ENCODE measurements around the gene MDH1B. TPM values are rescaled to one million over a fixed set of nuclear protein-coding genes. Genes with fewer than 3 reads are reported as not detected.
"Not testable (repeated sequence)": the region's sequence is repeated elsewhere in the genome, so short reads cannot be mapped to it uniquely, and the experiment has no call there.

MDH1B gene
- total RNA-seq, 5 donors from 2014 or later (not counting 1 experiment from before 2014, with no cell fraction given) = 0.20 to 0.41 (median 0.34) TPM; not detected in 1

DNA sequence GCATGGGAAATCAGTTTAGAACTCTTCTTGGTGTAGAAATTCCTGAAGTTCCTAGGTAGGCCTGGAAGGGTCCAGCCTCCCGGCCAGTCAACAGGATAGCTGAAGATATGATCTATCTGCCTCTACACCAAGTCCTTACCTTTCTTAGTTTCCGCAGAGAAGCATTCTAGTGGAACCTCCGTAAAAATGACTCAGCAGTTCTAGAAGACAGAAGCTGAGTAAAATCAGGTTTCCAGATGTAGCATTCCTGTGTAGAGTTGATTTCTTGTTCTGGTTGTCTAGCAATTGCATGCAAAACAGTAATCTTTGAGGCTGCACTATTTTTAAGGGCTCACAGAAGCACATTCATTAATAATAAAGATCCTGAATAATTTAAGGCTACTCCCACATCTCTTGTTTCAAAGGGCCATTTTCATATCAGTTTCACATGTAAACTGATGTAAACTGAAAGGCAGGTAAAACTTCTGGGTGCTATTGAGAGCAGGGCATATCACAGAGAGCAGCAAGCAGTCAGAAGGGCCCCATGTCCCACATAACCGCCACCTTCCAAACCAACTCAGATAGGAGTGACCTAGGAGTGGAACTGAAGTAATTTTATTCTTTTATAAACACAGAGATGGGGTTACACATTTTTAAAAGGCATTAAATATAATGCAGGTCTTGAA lies 43.7 kb downstream of the MDH1B start:
- no peak for DNase-seq
- Histone ChIP-seq H3K27ac (ENCODE audit: low read length) (no peak overlapping the region), H3K4me1 (ENCODE audit: control insufficient read depth in 1 of 2, extremely low read depth in 1 of 2, insufficient read depth in 2 of 2, low read length in 2 of 2) (no peaks in the 10 kb centered on the region), H3K9me3 (no peaks in the 10 kb centered on the region), H3K4me3 (ENCODE audit: control insufficient read depth in 1 of 2, extremely low read depth in 1 of 2, low read length in 1 of 2) (no peak overlapping the region), H3K36me3 (ENCODE audit: control insufficient read depth in 2 of 2, extremely low read depth in 1 of 2, insufficient read depth in 1 of 2, low read length in 1 of 2) (no peaks in the 10 kb centered on the region), H3K27me3 (replicated peaks in 1 of 2; ENCODE audit: control insufficient read depth in 2 of 2, extremely low read depth in 1 of 2, insufficient read depth in 2 of 2, low read length in 1 of 2) (peaks cover 0 to 3% of the 10 kb centered on the region in 2 experiments)
- POLR2A ChIA-PET = no interaction called here
- Mint-ChIP-seq H3K4me3 (no peak overlapping the region), H3K27ac (no peak overlapping the region), H3K36me3 (no peaks in the 10 kb centered on the region), H3K4me1 (no peaks in the 10 kb centered on the region), H3K9me3 (peaks cover 0 to 10% (median 3%) of the 10 kb centered on the region in 3 donors), H3K27me3 (peaks cover 25 to 33% of the 10 kb centered on the region in 2 donors)
- 36% methylated on average over 2 of the region's 4 CpGs for WGBS (ENCODE audit: insufficient coverage)
- CTCF ChIA-PET = no interaction called here
- ATAC-seq (replicated peaks in 1 of 4) = no peak

DNA sequence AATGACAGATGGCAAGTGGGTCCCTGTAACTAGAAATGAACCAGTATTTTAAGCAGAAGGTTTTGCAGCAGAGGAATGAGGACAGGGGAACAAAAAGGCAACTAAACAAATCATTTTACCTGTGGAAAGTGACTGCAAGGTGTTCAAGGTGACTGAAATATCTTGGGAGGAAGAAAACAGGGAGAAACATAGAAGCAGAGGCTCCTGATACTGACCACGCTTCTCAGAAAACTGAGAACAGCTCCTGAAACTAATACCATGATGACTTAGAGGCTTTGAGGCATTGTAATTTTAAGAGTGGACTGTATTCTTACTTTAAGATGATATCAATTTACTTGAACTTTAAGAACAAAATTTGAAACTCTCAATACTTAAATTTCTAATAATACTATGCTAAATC lies 46.8 kb downstream of the MDH1B start, which contains the start of gene DYTN:
TSS of gene DYTN (minus strand) at position 101 of the 400 bp plus-strand sequence. CDS start 117 bp downstream, outside the sequence.
- ATAC-seq (replicated peaks in 1 of 4) (no peak), DNase-seq (no peak)
- Mint-ChIP-seq H3K9me3 (peaks cover 0 to 10% (median 3%) of the 10 kb centered on the region in 3 donors), H3K4me3 (no peak within 1 kb of the TSS), H3K4me1 (no peaks in the 10 kb centered on the region), H3K27me3 (peaks cover 24 to 26% of the 10 kb centered on the region in 2 donors), H3K27ac (no peak within 1 kb of the TSS), H3K36me3 (no peaks in the 10 kb centered on the region)
- Histone ChIP-seq H3K4me1 (ENCODE audit: control insufficient read depth in 1 of 2, extremely low read depth in 1 of 2, insufficient read depth in 2 of 2, low read length in 2 of 2) (no peaks in the 10 kb centered on the region), H3K9me3 (no peaks in the 10 kb centered on the region), H3K36me3 (ENCODE audit: control insufficient read depth in 2 of 2, extremely low read depth in 1 of 2, insufficient read depth in 1 of 2, low read length in 1 of 2) (no peaks in the 10 kb centered on the region), H3K27me3 (replicated peaks in 1 of 2; ENCODE audit: control insufficient read depth in 2 of 2, extremely low read depth in 1 of 2, insufficient read depth in 2 of 2, low read length in 1 of 2) (peaks cover 0 to 3% of the 10 kb centered on the region in 2 experiments), H3K4me3 (ENCODE audit: control insufficient read depth in 1 of 2, extremely low read depth in 1 of 2, low read length in 1 of 2) (no peak within 1 kb of the TSS), H3K27ac (ENCODE audit: low read length) (no peak within 1 kb of the TSS)
- ChIA-PET POLR2A (no interaction called here), CTCF (interaction anchor here in 1 of 2 donors (0.6 kb wide), 1 partner anchor 920 kb away, joined by 5 read pairs; no protein-coding TSS in a partner anchor)
- WGBS (ENCODE audit: insufficient coverage) = no CpG with 5 or more reads among the region's 1 CpG

DNA sequence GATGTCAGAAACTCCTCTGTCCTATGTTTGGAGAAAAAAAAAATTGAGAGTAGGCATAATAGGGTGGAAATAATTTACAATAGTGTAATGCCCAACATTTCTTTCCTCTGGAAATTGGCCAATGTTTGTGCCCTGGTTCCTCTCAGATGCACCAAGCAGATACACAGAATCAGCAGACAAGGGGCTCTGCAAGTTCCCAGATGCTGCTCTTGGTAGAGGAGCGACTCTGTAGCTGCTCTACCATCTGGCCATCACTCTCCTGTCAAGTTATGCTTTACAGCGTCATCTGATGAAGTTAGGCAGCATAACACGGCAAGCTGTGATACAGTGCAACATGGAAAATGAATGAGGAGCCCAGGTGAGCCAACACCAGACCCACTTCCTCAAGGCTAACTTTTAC lies 48.5 kb downstream of the MDH1B start:
- Histone ChIP-seq H3K4me1 (ENCODE audit: control insufficient read depth in 1 of 2, extremely low read depth in 1 of 2, insufficient read depth in 2 of 2, low read length in 2 of 2) (no peaks in the 10 kb centered on the region), H3K36me3 (ENCODE audit: control insufficient read depth in 2 of 2, extremely low read depth in 1 of 2, insufficient read depth in 1 of 2, low read length in 1 of 2) (no peaks in the 10 kb centered on the region), H3K27me3 (replicated peaks in 1 of 2; ENCODE audit: control insufficient read depth in 2 of 2, extremely low read depth in 1 of 2, insufficient read depth in 2 of 2, low read length in 1 of 2) (peaks cover 0 to 3% of the 10 kb centered on the region in 2 experiments), H3K9me3 (no peaks in the 10 kb centered on the region), H3K27ac (ENCODE audit: low read length) (no peak overlapping the region), H3K4me3 (ENCODE audit: control insufficient read depth in 1 of 2, extremely low read depth in 1 of 2, low read length in 1 of 2) (no peak overlapping the region)
- peaks cover 0 to 6% (median 0%) of the 10 kb centered on the region in 3 donors for H3K9me3 Mint-ChIP-seq
- H3K4me1 Mint-ChIP-seq = no peaks in the 10 kb centered on the region
- ATAC-seq (replicated peaks in 1 of 4) (no peak), DNase-seq (no peak)
- H3K4me3 Mint-ChIP-seq = no peak overlapping the region
- H3K27ac Mint-ChIP-seq = no peak overlapping the region
- ChIA-PET POLR2A (no interaction called here), CTCF (no interaction called here)
- H3K27me3 Mint-ChIP-seq = peaks cover 20 to 21% of the 10 kb centered on the region in 2 donors
- no peaks in the 10 kb centered on the region for H3K36me3 Mint-ChIP-seq
- WGBS (ENCODE audit: insufficient coverage) = no CpG with 5 or more reads among the region's 3 CpGs

DNA sequence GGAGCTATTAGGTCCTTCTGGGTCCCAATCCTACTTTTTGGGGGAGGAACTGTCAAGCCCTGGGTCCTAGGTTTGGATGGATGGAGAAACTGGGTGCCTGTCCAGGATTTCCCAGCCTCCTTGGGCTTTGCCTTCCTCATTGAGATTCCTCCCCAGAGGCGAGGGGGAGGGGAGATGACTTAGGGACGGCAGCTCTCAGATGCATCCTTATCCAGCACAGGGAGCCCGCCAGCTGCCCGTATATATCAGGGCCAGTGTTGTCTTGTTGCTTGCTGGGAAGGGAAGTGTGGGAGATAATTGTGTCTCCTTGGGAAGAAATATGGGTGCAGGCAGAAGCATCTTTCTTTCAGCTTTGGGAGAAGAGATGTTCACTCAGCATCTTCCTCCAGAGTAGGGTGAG lies 49.9 kb downstream of the MDH1B start:
- ATAC-seq (replicated peaks in 1 of 4); H3K36me3 ChIP-seq (ENCODE audit: control insufficient read depth in 2 of 2, extremely low read depth in 1 of 2, insufficient read depth in 1 of 2, low read length in 1 of 2); H3K27ac ChIP-seq (ENCODE audit: low read length); H3K9me3 ChIP-seq; POLR2A ChIA-PET; H3K27me3 ChIP-seq (replicated peaks in 1 of 2; ENCODE audit: control insufficient read depth in 2 of 2, extremely low read depth in 1 of 2, insufficient read depth in 2 of 2, low read length in 1 of 2); H3K4me3 Mint-ChIP-seq; H3K4me1 Mint-ChIP-seq; CTCF ChIA-PET; H3K4me3 ChIP-seq (ENCODE audit: control insufficient read depth in 1 of 2, extremely low read depth in 1 of 2, low read length in 1 of 2); H3K27ac Mint-ChIP-seq; H3K9me3 Mint-ChIP-seq; DNase-seq; H3K4me1 ChIP-seq (ENCODE audit: control insufficient read depth in 1 of 2, extremely low read depth in 1 of 2, insufficient read depth in 2 of 2, low read length in 2 of 2); H3K36me3 Mint-ChIP-seq: not testable (repeated sequence)
- peaks cover 18 to 20% of the 10 kb centered on the region in 2 donors for H3K27me3 Mint-ChIP-seq
- WGBS (ENCODE audit: insufficient coverage) = 84% methylated on average over 2 of the region's 4 CpGs

DNA sequence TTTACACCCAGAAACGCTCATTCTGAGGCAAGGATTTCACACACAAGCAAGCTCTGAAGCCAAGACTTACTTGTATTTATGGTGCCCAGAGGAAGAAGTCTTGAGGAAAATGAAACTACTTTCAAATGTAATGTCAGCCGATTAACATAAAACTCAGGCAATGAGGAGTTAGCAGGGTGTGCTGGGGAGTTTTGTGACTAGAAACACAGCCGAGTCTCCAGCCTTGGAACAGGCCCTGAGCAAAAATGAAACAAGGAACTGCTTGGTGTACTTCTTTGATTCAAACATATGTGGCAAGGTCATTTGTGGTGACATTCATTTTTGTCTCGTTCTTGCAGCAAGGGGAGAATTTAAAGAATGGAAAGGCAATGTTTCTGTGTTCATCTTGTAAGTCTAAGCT lies 51.4 kb downstream of the MDH1B start:
- peaks cover 0 to under 1% (median 0%) of the 10 kb centered on the region in 3 donors for H3K9me3 Mint-ChIP-seq
- no peak for DNase-seq
- no peaks in the 10 kb centered on the region for H3K36me3 ChIP-seq (ENCODE audit: control insufficient read depth in 2 of 2, extremely low read depth in 1 of 2, insufficient read depth in 1 of 2, low read length in 1 of 2)
- H3K27me3 ChIP-seq (replicated peaks in 1 of 2; ENCODE audit: control insufficient read depth in 2 of 2, extremely low read depth in 1 of 2, insufficient read depth in 2 of 2, low read length in 1 of 2) = no peaks in the 10 kb centered on the region
- H3K27ac Mint-ChIP-seq = no peak overlapping the region
- POLR2A ChIA-PET = no interaction called here
- H3K4me3 ChIP-seq (ENCODE audit: control insufficient read depth in 1 of 2, extremely low read depth in 1 of 2, low read length in 1 of 2) = no peak overlapping the region
- no peak overlapping the region for H3K27ac ChIP-seq (ENCODE audit: low read length)
- H3K9me3 ChIP-seq = no peaks in the 10 kb centered on the region
- H3K4me3 Mint-ChIP-seq = no peak overlapping the region
- WGBS (ENCODE audit: insufficient coverage) = 39% methylated on average over 2 of the region's 4 CpGs
- no peaks in the 10 kb centered on the region for H3K4me1 Mint-ChIP-seq
- H3K27me3 Mint-ChIP-seq = peaks cover 10 to 17% of the 10 kb centered on the region in 2 donors
- H3K4me1 ChIP-seq (ENCODE audit: control insufficient read depth in 1 of 2, extremely low read depth in 1 of 2, insufficient read depth in 2 of 2, low read length in 2 of 2) = no peaks in the 10 kb centered on the region
- H3K36me3 Mint-ChIP-seq = no peaks in the 10 kb centered on the region
- CTCF ChIA-PET = interaction anchor here in 1 of 2 donors (0.8 kb wide), 1 partner anchor 19 kb away, joined by 5 read pairs; no protein-coding TSS in a partner anchor
- no peak for ATAC-seq (replicated peaks in 1 of 4)

DNA sequence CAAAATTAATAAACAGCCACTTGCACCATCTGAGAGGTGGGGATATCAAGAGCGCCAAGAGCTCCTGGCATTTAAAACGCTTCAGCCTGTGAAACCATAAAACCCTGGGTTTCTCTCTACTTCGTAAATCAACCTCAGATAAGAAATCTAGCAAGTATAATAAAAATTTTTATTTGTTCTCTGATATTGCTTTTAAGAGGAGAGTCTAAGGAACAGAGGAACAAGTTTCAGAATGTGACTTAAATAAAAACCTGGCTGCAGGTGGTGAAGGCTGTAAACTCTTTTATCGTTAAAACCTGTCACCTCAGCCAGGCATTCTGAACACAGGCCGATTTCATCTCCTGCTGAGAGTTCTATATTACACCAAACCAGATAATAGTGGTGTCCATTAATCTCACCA lies 56.8 kb downstream of the MDH1B start:
- no peak for DNase-seq
- Histone ChIP-seq H3K36me3 (ENCODE audit: control insufficient read depth in 2 of 2, extremely low read depth in 1 of 2, insufficient read depth in 1 of 2, low read length in 1 of 2) (no peaks in the 10 kb centered on the region), H3K4me3 (ENCODE audit: control insufficient read depth in 1 of 2, extremely low read depth in 1 of 2, low read length in 1 of 2) (no peak overlapping the region), H3K27me3 (replicated peaks in 1 of 2; ENCODE audit: control insufficient read depth in 2 of 2, extremely low read depth in 1 of 2, insufficient read depth in 2 of 2, low read length in 1 of 2) (no peaks in the 10 kb centered on the region), H3K27ac (ENCODE audit: low read length) (no peak overlapping the region), H3K4me1 (ENCODE audit: control insufficient read depth in 1 of 2, extremely low read depth in 1 of 2, insufficient read depth in 2 of 2, low read length in 2 of 2) (no peaks in the 10 kb centered on the region), H3K9me3 (no peaks in the 10 kb centered on the region)
- CTCF ChIA-PET = interaction anchor here in 1 of 2 donors (0.6 to 0.9 kb wide), 2 partner anchors 10 to 223 kb away, joined by 3 to 4 read pairs; no protein-coding TSS in a partner anchor
- Mint-ChIP-seq H3K4me3 (no peak overlapping the region), H3K4me1 (no peaks in the 10 kb centered on the region), H3K36me3 (no peaks in the 10 kb centered on the region), H3K27ac (no peak overlapping the region), H3K9me3 (no peaks in the 10 kb centered on the region), H3K27me3 (peaks cover 3 to 4% of the 10 kb centered on the region in 2 donors)
- ATAC-seq (replicated peaks in 1 of 4) = no peak
- WGBS (ENCODE audit: insufficient coverage) = no CpG with 5 or more reads among the region's 5 CpGs
- POLR2A ChIA-PET = no interaction called here

All from T-cell (primary cell).